ENCODE results near the gene BRAF.
A peak's percentile ranks its signal among the peaks of the same experiment; 100 is the strongest.
"Not testable (repeated sequence)": the region's sequence is repeated elsewhere in the genome, so short reads cannot be mapped to it uniquely, and the experiment has no call there.

BRAF gene

GRCh38 chr7:140763166-140763565 is 161.6 kb downstream of the BRAF start:
- not testable (repeated sequence) for DNase-seq

GRCh38 chr7:140761375-140761774 is 163.4 kb downstream of the BRAF start:
- not testable (repeated sequence) for DNase-seq

GRCh38 chr7:140754506-140754905 is 170.2 kb downstream of the BRAF start:
- DNase-seq: no peak

- no peak for DNase-seq
Observed at GRCh38 chr7:140752533-140752932, 172.2 kb downstream of the BRAF start.

GRCh38 chr7:140746751-140747150 is 178.0 kb downstream of the BRAF start:
- DNase-seq: no peak

GRCh38 chr7:140745266-140746058 is 179.3 kb downstream of the BRAF start:
- no peak for DNase-seq

GRCh38 chr7:140744005-140744404 is 180.7 kb downstream of the BRAF start:
- no peak for DNase-seq

GRCh38 chr7:140743255-140743654 is 181.5 kb downstream of the BRAF start:
- DNase-seq: not testable (repeated sequence)

GRCh38 chr7:140738280-140738679 is 186.4 kb downstream of the BRAF start:
- no peak for DNase-seq

GRCh38 chr7:140734729-140735128 is 190.0 kb downstream of the BRAF start:
- DNase-seq: no peak

- DNase-seq: no peak
Observed at GRCh38 chr7:140734096-140734495, 190.6 kb downstream of the BRAF start.

- no peak for DNase-seq
Observed at GRCh38 chr7:140732416-140732815, 192.3 kb downstream of the BRAF start.

- no peak for DNase-seq
Observed at GRCh38 chr7:140726281-140726680, 198.4 kb downstream of the BRAF start.

- no peak for DNase-seq
Observed at GRCh38 chr7:140724706-140725105, 200.0 kb downstream of the BRAF start.

GRCh38 chr7:140723574-140723973 is 201.2 kb downstream of the BRAF start:
- DNase-seq: no peak

GRCh38 chr7:140723006-140723405 is 201.7 kb downstream of the BRAF start:
- DNase-seq: peak; percentile 32

- DNase-seq: no peak
Observed at GRCh38 chr7:140722254-140722653, 202.5 kb downstream of the BRAF start.

GRCh38 chr7:140719721-140720120 is 205.0 kb downstream of the BRAF start:
- DNase-seq: no peak

- DNase-seq: no peak
Observed at GRCh38 chr7:140714331-140715040, 210.2 kb downstream of the BRAF start.

GRCh38 chr7:140712392-140712791 is 212.3 kb downstream of the BRAF start:
- DNase-seq: not testable (repeated sequence)

- DNase-seq: not testable (repeated sequence)
Observed at GRCh38 chr7:140708764-140709163, 216.0 kb downstream of the BRAF start.

- no peak for DNase-seq
Observed at GRCh38 chr7:140707132-140707531, 217.6 kb downstream of the BRAF start.

- DNase-seq: no peak
Observed at GRCh38 chr7:140704205-140704604, 220.5 kb downstream of the BRAF start.

- DNase-seq: no peak
Observed at GRCh38 chr7:140702774-140703173, 222.0 kb downstream of the BRAF start.
